ENCODE results near the gene XPA. TPM values are rescaled to one million over a fixed set of nuclear protein-coding genes. Genes with fewer than 3 reads are reported as not detected.

XPA gene
- total RNA-seq, 1 donor from 2014 or later: 10.0 TPM

GRCh38 chr9:97668485-97668884 is 28.7 kb downstream of the XPA start:
- DNase-seq (ENCODE audit: low spot score): no peak
- TF ChIP-seq CTCF (IDR thresholded peaks at IDR 0.05; ENCODE audit: unreplicated experiment): no peak
- Mint-ChIP-seq H3K4me1 (ENCODE audit: unreplicated experiment) (peaks cover 2% of the 10 kb centered on the region), H3K9me3 (ENCODE audit: unreplicated experiment) (no peaks in the 10 kb centered on the region), H3K27me3 (ENCODE audit: unreplicated experiment) (no peaks in the 10 kb centered on the region), H3K27ac (ENCODE audit: unreplicated experiment) (no peak overlapping the region), H3K36me3 (ENCODE audit: low read depth, unreplicated experiment) (peaks cover 35% of the 10 kb centered on the region), H3K4me3 (ENCODE audit: unreplicated experiment) (no peak overlapping the region)

GRCh38 chr9:97666907-97667686 is 30.0 kb downstream of the XPA start:
- H3K27ac Mint-ChIP-seq (ENCODE audit: unreplicated experiment): peak overlapping the region; percentile 53
- peaks cover 2% of the 10 kb centered on the region for H3K4me1 Mint-ChIP-seq (ENCODE audit: unreplicated experiment)
- DNase-seq (ENCODE audit: low spot score): no peak
- no peaks in the 10 kb centered on the region for H3K9me3 Mint-ChIP-seq (ENCODE audit: unreplicated experiment)
- no peaks in the 10 kb centered on the region for H3K27me3 Mint-ChIP-seq (ENCODE audit: unreplicated experiment)
- peaks cover 35% of the 10 kb centered on the region for H3K36me3 Mint-ChIP-seq (ENCODE audit: low read depth, unreplicated experiment)
- no peak for TF ChIP-seq CTCF (IDR thresholded peaks at IDR 0.05; ENCODE audit: unreplicated experiment)
- no peak overlapping the region for H3K4me3 Mint-ChIP-seq (ENCODE audit: unreplicated experiment)

- DNase-seq (ENCODE audit: low spot score): no peak
- Mint-ChIP-seq H3K27me3 (ENCODE audit: unreplicated experiment) (no peaks in the 10 kb centered on the region), H3K4me3 (ENCODE audit: unreplicated experiment) (no peak overlapping the region), H3K27ac (ENCODE audit: unreplicated experiment) (no peak overlapping the region), H3K36me3 (ENCODE audit: low read depth, unreplicated experiment) (peaks cover 33% of the 10 kb centered on the region), H3K4me1 (ENCODE audit: unreplicated experiment) (peaks cover 2% of the 10 kb centered on the region), H3K9me3 (ENCODE audit: unreplicated experiment) (no peaks in the 10 kb centered on the region)
- TF ChIP-seq CTCF (IDR thresholded peaks at IDR 0.05; ENCODE audit: unreplicated experiment): no peak
These were observed 31.4 kb downstream of the XPA start for GRCh38 chr9:97665742-97666141.

GRCh38 chr9:97660847-97661246 is 36.3 kb downstream of the XPA start:
- Mint-ChIP-seq H3K27ac (ENCODE audit: unreplicated experiment) (no peak overlapping the region), H3K9me3 (ENCODE audit: unreplicated experiment) (no peaks in the 10 kb centered on the region), H3K27me3 (ENCODE audit: unreplicated experiment) (peaks cover 1% of the 10 kb centered on the region), H3K4me3 (ENCODE audit: unreplicated experiment) (no peak overlapping the region), H3K4me1 (ENCODE audit: unreplicated experiment) (peaks cover 3% of the 10 kb centered on the region), H3K36me3 (ENCODE audit: low read depth, unreplicated experiment) (peaks cover 32% of the 10 kb centered on the region)
- no peak for TF ChIP-seq CTCF (IDR thresholded peaks at IDR 0.05; ENCODE audit: unreplicated experiment)
- DNase-seq (ENCODE audit: low spot score): no peak

GRCh38 chr9:97660340-97660739 is 36.8 kb downstream of the XPA start:
- peaks cover 3% of the 10 kb centered on the region for H3K4me1 Mint-ChIP-seq (ENCODE audit: unreplicated experiment)

More at GRCh38 chr9:97660340-97660739, 36.8 kb downstream of the XPA start:
- H3K27me3 Mint-ChIP-seq (ENCODE audit: unreplicated experiment): peaks cover 1% of the 10 kb centered on the region
- no peaks in the 10 kb centered on the region for H3K9me3 Mint-ChIP-seq (ENCODE audit: unreplicated experiment)
- no peak for DNase-seq (ENCODE audit: low spot score)
- no peak for TF ChIP-seq CTCF (IDR thresholded peaks at IDR 0.05; ENCODE audit: unreplicated experiment)
- H3K36me3 Mint-ChIP-seq (ENCODE audit: low read depth, unreplicated experiment): peaks cover 32% of the 10 kb centered on the region
- H3K27ac Mint-ChIP-seq (ENCODE audit: unreplicated experiment): no peak overlapping the region
- H3K4me3 Mint-ChIP-seq (ENCODE audit: unreplicated experiment): no peak overlapping the region
